ENCODE measurements around the gene SRRM1.
"Not testable (repeated sequence)": the region's sequence is repeated elsewhere in the genome, so short reads cannot be mapped to it uniquely, and the experiment has no call there.

SRRM1 gene

DNA sequence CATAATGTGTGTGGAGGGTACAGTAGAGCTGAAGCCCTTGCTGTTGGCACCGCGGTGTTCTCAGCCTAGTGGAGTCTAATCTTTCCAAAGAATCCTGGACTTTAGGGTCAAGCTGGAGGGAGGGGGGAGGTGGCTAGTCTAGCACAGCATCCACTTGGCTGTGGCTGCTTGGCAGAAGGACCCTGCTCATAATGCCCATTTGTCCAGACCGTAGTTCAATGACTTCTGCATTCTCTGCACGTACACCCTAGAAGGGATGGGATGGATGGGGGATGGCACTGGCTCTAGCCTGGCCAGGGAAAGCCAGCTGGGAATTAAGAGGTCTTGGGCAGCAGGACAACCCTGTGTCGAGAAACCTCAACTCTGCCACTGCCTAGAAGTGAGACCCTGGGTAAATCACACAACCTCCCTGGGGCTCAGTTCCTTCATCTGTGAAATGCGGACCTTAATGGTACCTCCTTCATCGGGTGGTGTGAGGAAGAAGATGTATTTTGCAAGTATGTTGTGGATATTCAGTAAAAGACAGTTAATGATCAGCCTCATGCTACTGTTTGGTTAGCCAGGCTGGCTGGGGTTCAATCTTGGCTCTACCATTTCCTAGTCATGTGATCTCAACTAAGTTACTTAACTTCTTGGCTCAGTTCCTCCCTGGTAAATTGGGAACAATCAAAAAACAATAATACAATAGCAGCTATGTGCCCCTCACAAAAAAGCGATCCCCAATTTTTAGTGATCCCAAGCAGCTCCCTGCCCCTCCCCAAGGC is 75.0 kb downstream of the SRRM1 start:
- DNase-seq (ENCODE audit: low spot score) = no peak

DNA sequence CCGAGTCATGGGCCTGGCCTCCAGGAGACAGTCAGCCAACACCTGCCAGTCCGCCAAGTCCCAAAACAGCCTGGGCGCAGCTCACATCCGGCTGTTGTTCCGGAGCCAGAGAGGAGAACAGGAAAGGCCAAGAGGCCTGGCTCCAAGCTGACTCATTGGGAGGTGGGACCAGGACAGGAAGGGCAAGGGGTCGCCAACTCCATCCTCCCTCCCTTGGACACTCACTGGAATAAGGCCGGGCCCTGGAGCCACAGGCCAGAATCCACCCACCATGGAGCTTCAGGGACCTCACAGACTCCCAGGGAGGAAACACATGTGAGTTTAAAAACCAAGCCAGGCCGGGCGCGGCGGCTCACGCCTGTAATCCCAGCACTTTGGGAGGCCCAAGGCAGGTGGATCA is 77.0 kb downstream of the SRRM1 start:
- peak; percentile 67 for DNase-seq (ENCODE audit: low spot score)

DNA sequence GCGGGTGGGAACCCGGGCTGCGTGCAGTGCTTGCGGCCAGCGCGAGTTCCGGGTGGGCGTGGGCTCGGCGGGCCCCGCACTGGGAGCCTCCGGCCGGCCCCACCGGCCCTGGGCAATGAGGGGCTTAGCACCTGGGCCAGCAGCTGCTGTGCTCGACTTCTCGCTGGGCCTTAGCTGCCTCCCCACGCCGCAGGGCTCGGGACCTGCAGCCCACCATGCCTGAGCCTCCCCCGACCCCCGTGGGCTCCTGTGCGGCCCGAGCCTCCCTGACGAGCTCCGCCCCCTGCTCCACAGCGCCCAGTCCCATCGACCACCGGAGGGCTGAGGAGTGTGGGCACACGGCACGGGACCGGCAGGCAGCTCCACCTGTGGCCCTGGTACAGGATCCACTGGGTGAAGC is 78.4 kb downstream of the SRRM1 start:
- DNase-seq (ENCODE audit: low spot score) = no peak

DNA sequence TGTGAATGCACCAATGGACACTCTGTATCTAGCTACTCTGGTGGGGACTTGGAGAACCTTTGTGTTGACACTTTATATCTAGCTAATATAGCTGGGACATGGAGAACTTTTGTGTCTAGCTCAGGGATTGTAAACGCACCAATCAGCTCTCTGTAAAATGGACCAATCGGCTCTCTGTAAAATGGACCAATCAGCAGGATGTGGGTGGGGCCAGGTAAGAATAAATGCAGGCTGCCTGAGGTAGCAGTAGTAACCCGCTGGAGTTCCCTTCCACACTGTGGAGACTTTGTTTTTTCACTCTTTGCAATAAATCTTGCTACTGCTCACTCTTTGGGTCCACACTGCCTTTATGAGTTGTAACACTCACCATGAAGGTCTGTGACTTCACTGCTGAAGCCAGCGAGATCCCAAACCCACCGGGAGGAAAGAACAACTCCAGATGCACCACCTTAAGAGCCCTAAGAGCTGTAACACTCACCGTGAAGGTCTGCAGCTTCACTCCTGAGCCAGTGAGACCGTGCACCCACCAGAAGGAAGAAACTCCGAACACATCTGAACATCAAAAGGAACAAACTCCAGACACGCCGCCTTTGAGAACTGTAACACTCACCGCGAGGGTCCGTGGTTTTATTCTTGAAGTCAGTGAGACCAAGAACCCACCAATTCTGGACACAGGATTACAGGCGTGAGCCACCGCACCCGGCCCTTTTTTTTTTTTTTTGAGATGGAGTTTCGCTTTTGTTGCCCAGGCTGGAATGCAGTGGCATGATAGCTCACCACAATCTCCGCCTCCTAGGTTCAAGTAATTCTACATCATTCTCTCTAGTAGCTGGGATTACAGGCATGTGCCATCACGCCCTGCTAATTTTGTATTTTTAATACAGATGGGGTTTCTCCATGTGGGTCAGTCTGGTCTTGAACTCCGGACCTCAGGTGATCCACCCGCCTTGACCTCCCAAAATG is 79.3 kb downstream of the SRRM1 start:
- DNase-seq (ENCODE audit: low spot score) = not testable (repeated sequence)

Measured in kidney tubule cell (primary cell).